Measurements from ENCODE around the gene ARHGAP35. TPM values are rescaled to one million over a fixed set of nuclear protein-coding genes. Genes with fewer than 3 reads are reported as not detected.

Gene ARHGAP35
- total RNA-seq, 1 experiment from 2014 or later: 23.6 TPM

- POLR2A ChIA-PET (ENCODE audit: unreplicated experiment): no interaction called here
These were observed 16.7 kb upstream of the ARHGAP35 start for GRCh38 chr19:46844067-46844489.

GRCh38 chr19:46845959-46846459 lies 14.8 kb upstream of the ARHGAP35 start:
- Histone ChIP-seq H3F3A (ENCODE audit: low read length, unreplicated experiment) (no peaks in the 10 kb centered on the region), H3K79me2 (ENCODE audit: low read length) (peaks cover 37% of the 10 kb centered on the region), H3K4me2 (ENCODE audit: low read length) (no peak overlapping the region), H3K27ac (ENCODE audit: low read length) (no peak overlapping the region), H3K9ac (ENCODE audit: low read length) (no peak overlapping the region), H3K9me2 (replicated peaks; ENCODE audit: low read length) (no peaks in the 10 kb centered on the region), H2AFZ (ENCODE audit: low read length) (no peak overlapping the region), H3K9me3 (ENCODE audit: low read length) (no peaks in the 10 kb centered on the region), H3K4me1 (ENCODE audit: insufficient read depth, low read length) (peaks cover 9% of the 10 kb centered on the region; the same call in 1 of the 2 replicates), H3K36me3 (ENCODE audit: low read depth, low read length) (peaks cover 9% of the 10 kb centered on the region; the same call in 1 of the 2 replicates), H4K20me1 (ENCODE audit: low read length) (peaks cover 5% of the 10 kb centered on the region), H3K27me3 (ENCODE audit: low read length) (no peaks in the 10 kb centered on the region), H3K4me3 (ENCODE audit: low read length) (no peak overlapping the region)
- BruUV-seq (replicated peaks): no TSS peak
- CTCF ChIA-PET: no interaction called here
- TF ChIP-seq EZH2phosphoT487 (IDR thresholded peaks at IDR 0.05; ENCODE audit: borderline replicate concordance, low read length): no peak
- TF ChIP-seq CTCF (conservative IDR thresholded peaks at IDR 0.05; ENCODE audit: low read depth, low read length): no peak
- TF ChIP-seq EZH2 (IDR thresholded peaks at IDR 0.05; ENCODE audit: low read length, unreplicated experiment): no peak
- ATAC-seq (no peak), DNase-seq (no peak)
- intact Hi-C loops (cut with micrococcal nuclease): no loop called here
- POLR2A ChIA-PET (ENCODE audit: unreplicated experiment): no interaction called here

More at GRCh38 chr19:46844067-46844489, 16.7 kb upstream of the ARHGAP35 start:
- H3K4me2 ChIP-seq (ENCODE audit: low read length): no peak overlapping the region
- peaks cover 5% of the 10 kb centered on the region for H4K20me1 ChIP-seq (ENCODE audit: low read length)
- no peaks in the 10 kb centered on the region for H3K9me2 ChIP-seq (replicated peaks; ENCODE audit: low read length)
- H3K9ac ChIP-seq (ENCODE audit: low read length): no peak overlapping the region
- no peak for ATAC-seq
- no TSS peak for BruUV-seq (replicated peaks)
- peaks cover 27% of the 10 kb centered on the region for H3K79me2 ChIP-seq (ENCODE audit: low read length)
- no peaks in the 10 kb centered on the region for H3K27me3 ChIP-seq (ENCODE audit: low read length)
- H3K4me3 ChIP-seq (ENCODE audit: low read length): no peak overlapping the region
- no peaks in the 10 kb centered on the region for H3K4me1 ChIP-seq (ENCODE audit: insufficient read depth, low read length)
- intact Hi-C loops (cut with micrococcal nuclease): no loop called here
- H3F3A ChIP-seq (ENCODE audit: low read length, unreplicated experiment): no peaks in the 10 kb centered on the region
- CTCF ChIA-PET: no interaction called here
- H3K27ac ChIP-seq (ENCODE audit: low read length): no peak overlapping the region
- no peak for DNase-seq
- H3K9me3 ChIP-seq (ENCODE audit: low read length): no peaks in the 10 kb centered on the region
- TF ChIP-seq CTCF (conservative IDR thresholded peaks at IDR 0.05; ENCODE audit: low read depth, low read length) (no peak), EZH2phosphoT487 (IDR thresholded peaks at IDR 0.05; ENCODE audit: borderline replicate concordance, low read length) (no peak), EZH2 (IDR thresholded peaks at IDR 0.05; ENCODE audit: low read length, unreplicated experiment) (no peak)
- no peak overlapping the region for H2AFZ ChIP-seq (ENCODE audit: low read length)
- H3K36me3 ChIP-seq (ENCODE audit: low read depth, low read length): peaks cover 14% of the 10 kb centered on the region; the same call in 1 of the 2 replicates

- POLR2A ChIA-PET (ENCODE audit: unreplicated experiment): no interaction called here
These were observed 13.3 kb upstream of the ARHGAP35 start for GRCh38 chr19:46847528-46847927.

More at GRCh38 chr19:46847528-46847927, 13.3 kb upstream of the ARHGAP35 start:
- intact Hi-C loops (cut with micrococcal nuclease): no loop called here
- no peak overlapping the region for H3K4me3 ChIP-seq (ENCODE audit: low read length)
- H3K4me1 ChIP-seq (ENCODE audit: insufficient read depth, low read length): peaks cover 9% of the 10 kb centered on the region; the same call in 1 of the 2 replicates
- TSS peak; percentile 26 for BruUV-seq (replicated peaks)
- peaks cover 5% of the 10 kb centered on the region for H4K20me1 ChIP-seq (ENCODE audit: low read length)
- no peak overlapping the region for H2AFZ ChIP-seq (ENCODE audit: low read length)
- no peak overlapping the region for H3K4me2 ChIP-seq (ENCODE audit: low read length)
- DNase-seq (no peak), ATAC-seq (no peak)
- H3K27me3 ChIP-seq (ENCODE audit: low read length): no peaks in the 10 kb centered on the region
- H3K27ac ChIP-seq (ENCODE audit: low read length): no peak overlapping the region
- no peaks in the 10 kb centered on the region for H3K9me3 ChIP-seq (ENCODE audit: low read length)
- H3K79me2 ChIP-seq (ENCODE audit: low read length): peaks cover 37% of the 10 kb centered on the region
- TF ChIP-seq EZH2phosphoT487 (IDR thresholded peaks at IDR 0.05; ENCODE audit: borderline replicate concordance, low read length) (no peak), CTCF (conservative IDR thresholded peaks at IDR 0.05; ENCODE audit: low read depth, low read length) (no peak), EZH2 (IDR thresholded peaks at IDR 0.05; ENCODE audit: low read length, unreplicated experiment) (no peak)
- no peaks in the 10 kb centered on the region for H3F3A ChIP-seq (ENCODE audit: low read length, unreplicated experiment)
- CTCF ChIA-PET: no interaction called here
- no peaks in the 10 kb centered on the region for H3K9me2 ChIP-seq (replicated peaks; ENCODE audit: low read length)
- H3K36me3 ChIP-seq (ENCODE audit: low read depth, low read length): peaks cover 9% of the 10 kb centered on the region; the same call in 1 of the 2 replicates
- H3K9ac ChIP-seq (ENCODE audit: low read length): no peak overlapping the region
